ENCODE data around the gene ZNF750. TPM values are rescaled to one million over a fixed set of nuclear protein-coding genes. Genes with fewer than 3 reads are reported as not detected.

ZNF750 gene
- total and polyA plus RNA-seq, 2 experiments from 2014 or later: 0.13 to 0.17 TPM

DNA sequence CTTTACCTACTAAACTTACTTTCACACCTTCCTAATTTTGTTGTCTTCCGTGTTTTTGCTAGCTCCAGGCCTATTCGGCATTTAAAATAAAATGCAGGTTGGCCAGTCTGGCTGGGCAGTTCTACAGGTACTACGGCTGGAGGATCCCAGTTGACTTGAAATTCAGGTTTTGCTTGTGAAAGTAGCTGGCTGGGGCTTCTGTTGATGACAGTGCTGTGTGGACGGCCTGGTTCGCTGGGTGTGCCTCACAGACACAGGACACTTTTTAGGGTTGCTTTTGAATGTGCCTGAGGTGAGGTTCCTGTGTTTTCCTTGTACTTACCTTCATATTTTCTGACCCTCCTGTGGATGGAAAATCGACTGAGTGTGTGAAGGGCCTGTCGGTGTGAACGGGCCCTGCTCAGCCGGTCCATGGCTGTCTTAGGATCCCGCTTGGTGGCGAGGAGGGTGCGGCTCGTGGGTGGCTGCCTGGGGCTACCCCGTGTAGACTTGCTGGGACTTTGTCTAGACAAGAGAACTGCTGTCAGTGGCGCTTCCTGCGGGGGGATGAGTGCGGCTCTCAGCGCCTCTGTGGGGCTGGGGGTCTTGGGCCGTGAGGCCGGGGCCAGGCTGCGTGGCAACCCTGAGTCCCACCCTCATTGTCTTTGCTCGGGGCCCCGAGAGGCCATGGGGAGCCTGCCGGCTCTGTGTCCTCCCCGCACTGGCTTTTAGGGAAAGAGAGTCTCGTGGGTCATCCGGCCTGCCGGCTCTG is 18.7 kb upstream of the ZNF750 start:
- no peaks in the 10 kb centered on the region for H3F3A ChIP-seq (replicated peaks; ENCODE audit: low read depth)
- peaks cover 48% of the 10 kb centered on the region for H3K79me2 ChIP-seq (replicated peaks; ENCODE audit: insufficient read depth)
- H3K4me1 ChIP-seq (ENCODE audit: insufficient read depth): no peaks in the 10 kb centered on the region
- H3K36me3 Mint-ChIP-seq (ENCODE audit: low read depth): peaks cover 22% of the 10 kb centered on the region
- no peak overlapping the region for H3K4me2 ChIP-seq
- H2AFZ ChIP-seq: no peak overlapping the region
- ATAC-seq (no peak), DNase-seq (ENCODE audit: low spot score) (no peak)
- H3K4me3 ChIP-seq: no peak overlapping the region
- H3K27me3 ChIP-seq (ENCODE audit: insufficient read depth): no peaks in the 10 kb centered on the region
- H3K27ac Mint-ChIP-seq: peak overlapping the region; percentile 42; the same call in 1 of the 2 replicates
- no peak overlapping the region; the same call in 1 of the 2 replicates for H3K27ac ChIP-seq (ENCODE audit: low read depth)
- H4K20me1 ChIP-seq (replicated peaks; ENCODE audit: insufficient read depth): no peaks in the 10 kb centered on the region; the same call in 1 of the 2 replicates
- H3K27me3 Mint-ChIP-seq (ENCODE audit: insufficient read depth, low read depth, poor library complexity): peaks cover 8% of the 10 kb centered on the region
- peaks cover 21% of the 10 kb centered on the region; the same call in 2 of the 3 replicates for H3K4me1 Mint-ChIP-seq
- peaks cover 13% of the 10 kb centered on the region; the same call in 1 of the 2 replicates for H3K36me3 ChIP-seq (ENCODE audit: insufficient read depth)
- H3K9me3 Mint-ChIP-seq: no peaks in the 10 kb centered on the region; the same call in 2 of the 3 replicates
- no peak overlapping the region for H3K4me3 Mint-ChIP-seq
- no peaks in the 10 kb centered on the region for H3K9me2 ChIP-seq (ENCODE audit: insufficient read depth)
- TF ChIP-seq EZH2phosphoT487 (IDR thresholded peaks at IDR 0.05; ENCODE audit: unreplicated experiment) (no peak), STAT1 (IDR thresholded peaks at IDR 0.05; ENCODE audit: unreplicated experiment) (no peak), CREB1 (CRISPR knock-in tag; IDR thresholded peaks at IDR 0.05; ENCODE audit: low read depth) (no peak), NANOG (IDR thresholded peaks at IDR 0.05; ENCODE audit: borderline replicate concordance) (no peak), EZH2 (IDR thresholded peaks at IDR 0.05; ENCODE audit: low read depth, unreplicated experiment) (no peak), POLR2AphosphoS5 (IDR thresholded peaks at IDR 0.05; ENCODE audit: low read depth) (no peak), ZNF331 (CRISPR knock-in tag; IDR thresholded peaks at IDR 0.05; ENCODE audit: low read depth) (no peak), JUNB (IDR thresholded peaks at IDR 0.05; ENCODE audit: unreplicated experiment) (no peak), ZNF114 (CRISPR knock-in tag; IDR thresholded peaks at IDR 0.05) (no peak)
- TF ChIP-seq, protein P1, sequence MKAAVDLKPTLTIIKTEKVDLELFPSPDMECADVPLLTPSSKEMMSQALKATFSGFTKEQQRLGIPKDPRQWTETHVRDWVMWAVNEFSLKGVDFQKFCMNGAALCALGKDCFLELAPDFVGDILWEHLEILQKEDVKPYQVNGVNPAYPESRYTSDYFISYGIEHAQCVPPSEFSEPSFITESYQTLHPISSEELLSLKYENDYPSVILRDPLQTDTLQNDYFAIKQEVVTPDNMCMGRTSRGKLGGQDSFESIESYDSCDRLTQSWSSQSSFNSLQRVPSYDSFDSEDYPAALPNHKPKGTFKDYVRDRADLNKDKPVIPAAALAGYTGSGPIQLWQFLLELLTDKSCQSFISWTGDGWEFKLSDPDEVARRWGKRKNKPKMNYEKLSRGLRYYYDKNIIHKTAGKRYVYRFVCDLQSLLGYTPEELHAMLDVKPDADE (IDR thresholded peaks at IDR 0.05): no peak
- TF ChIP-seq, protein P2, sequence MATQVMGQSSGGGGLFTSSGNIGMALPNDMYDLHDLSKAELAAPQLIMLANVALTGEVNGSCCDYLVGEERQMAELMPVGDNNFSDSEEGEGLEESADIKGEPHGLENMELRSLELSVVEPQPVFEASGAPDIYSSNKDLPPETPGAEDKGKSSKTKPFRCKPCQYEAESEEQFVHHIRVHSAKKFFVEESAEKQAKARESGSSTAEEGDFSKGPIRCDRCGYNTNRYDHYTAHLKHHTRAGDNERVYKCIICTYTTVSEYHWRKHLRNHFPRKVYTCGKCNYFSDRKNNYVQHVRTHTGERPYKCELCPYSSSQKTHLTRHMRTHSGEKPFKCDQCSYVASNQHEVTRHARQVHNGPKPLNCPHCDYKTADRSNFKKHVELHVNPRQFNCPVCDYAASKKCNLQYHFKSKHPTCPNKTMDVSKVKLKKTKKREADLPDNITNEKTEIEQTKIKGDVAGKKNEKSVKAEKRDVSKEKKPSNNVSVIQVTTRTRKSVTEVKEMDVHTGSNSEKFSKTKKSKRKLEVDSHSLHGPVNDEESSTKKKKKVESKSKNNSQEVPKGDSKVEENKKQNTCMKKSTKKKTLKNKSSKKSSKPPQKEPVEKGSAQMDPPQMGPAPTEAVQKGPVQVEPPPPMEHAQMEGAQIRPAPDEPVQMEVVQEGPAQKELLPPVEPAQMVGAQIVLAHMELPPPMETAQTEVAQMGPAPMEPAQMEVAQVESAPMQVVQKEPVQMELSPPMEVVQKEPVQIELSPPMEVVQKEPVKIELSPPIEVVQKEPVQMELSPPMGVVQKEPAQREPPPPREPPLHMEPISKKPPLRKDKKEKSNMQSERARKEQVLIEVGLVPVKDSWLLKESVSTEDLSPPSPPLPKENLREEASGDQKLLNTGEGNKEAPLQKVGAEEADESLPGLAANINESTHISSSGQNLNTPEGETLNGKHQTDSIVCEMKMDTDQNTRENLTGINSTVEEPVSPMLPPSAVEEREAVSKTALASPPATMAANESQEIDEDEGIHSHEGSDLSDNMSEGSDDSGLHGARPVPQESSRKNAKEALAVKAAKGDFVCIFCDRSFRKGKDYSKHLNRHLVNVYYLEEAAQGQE (IDR thresholded peaks at IDR 0.05; ENCODE audit: unreplicated experiment): no peak
- TF ChIP-seq, protein P3, sequence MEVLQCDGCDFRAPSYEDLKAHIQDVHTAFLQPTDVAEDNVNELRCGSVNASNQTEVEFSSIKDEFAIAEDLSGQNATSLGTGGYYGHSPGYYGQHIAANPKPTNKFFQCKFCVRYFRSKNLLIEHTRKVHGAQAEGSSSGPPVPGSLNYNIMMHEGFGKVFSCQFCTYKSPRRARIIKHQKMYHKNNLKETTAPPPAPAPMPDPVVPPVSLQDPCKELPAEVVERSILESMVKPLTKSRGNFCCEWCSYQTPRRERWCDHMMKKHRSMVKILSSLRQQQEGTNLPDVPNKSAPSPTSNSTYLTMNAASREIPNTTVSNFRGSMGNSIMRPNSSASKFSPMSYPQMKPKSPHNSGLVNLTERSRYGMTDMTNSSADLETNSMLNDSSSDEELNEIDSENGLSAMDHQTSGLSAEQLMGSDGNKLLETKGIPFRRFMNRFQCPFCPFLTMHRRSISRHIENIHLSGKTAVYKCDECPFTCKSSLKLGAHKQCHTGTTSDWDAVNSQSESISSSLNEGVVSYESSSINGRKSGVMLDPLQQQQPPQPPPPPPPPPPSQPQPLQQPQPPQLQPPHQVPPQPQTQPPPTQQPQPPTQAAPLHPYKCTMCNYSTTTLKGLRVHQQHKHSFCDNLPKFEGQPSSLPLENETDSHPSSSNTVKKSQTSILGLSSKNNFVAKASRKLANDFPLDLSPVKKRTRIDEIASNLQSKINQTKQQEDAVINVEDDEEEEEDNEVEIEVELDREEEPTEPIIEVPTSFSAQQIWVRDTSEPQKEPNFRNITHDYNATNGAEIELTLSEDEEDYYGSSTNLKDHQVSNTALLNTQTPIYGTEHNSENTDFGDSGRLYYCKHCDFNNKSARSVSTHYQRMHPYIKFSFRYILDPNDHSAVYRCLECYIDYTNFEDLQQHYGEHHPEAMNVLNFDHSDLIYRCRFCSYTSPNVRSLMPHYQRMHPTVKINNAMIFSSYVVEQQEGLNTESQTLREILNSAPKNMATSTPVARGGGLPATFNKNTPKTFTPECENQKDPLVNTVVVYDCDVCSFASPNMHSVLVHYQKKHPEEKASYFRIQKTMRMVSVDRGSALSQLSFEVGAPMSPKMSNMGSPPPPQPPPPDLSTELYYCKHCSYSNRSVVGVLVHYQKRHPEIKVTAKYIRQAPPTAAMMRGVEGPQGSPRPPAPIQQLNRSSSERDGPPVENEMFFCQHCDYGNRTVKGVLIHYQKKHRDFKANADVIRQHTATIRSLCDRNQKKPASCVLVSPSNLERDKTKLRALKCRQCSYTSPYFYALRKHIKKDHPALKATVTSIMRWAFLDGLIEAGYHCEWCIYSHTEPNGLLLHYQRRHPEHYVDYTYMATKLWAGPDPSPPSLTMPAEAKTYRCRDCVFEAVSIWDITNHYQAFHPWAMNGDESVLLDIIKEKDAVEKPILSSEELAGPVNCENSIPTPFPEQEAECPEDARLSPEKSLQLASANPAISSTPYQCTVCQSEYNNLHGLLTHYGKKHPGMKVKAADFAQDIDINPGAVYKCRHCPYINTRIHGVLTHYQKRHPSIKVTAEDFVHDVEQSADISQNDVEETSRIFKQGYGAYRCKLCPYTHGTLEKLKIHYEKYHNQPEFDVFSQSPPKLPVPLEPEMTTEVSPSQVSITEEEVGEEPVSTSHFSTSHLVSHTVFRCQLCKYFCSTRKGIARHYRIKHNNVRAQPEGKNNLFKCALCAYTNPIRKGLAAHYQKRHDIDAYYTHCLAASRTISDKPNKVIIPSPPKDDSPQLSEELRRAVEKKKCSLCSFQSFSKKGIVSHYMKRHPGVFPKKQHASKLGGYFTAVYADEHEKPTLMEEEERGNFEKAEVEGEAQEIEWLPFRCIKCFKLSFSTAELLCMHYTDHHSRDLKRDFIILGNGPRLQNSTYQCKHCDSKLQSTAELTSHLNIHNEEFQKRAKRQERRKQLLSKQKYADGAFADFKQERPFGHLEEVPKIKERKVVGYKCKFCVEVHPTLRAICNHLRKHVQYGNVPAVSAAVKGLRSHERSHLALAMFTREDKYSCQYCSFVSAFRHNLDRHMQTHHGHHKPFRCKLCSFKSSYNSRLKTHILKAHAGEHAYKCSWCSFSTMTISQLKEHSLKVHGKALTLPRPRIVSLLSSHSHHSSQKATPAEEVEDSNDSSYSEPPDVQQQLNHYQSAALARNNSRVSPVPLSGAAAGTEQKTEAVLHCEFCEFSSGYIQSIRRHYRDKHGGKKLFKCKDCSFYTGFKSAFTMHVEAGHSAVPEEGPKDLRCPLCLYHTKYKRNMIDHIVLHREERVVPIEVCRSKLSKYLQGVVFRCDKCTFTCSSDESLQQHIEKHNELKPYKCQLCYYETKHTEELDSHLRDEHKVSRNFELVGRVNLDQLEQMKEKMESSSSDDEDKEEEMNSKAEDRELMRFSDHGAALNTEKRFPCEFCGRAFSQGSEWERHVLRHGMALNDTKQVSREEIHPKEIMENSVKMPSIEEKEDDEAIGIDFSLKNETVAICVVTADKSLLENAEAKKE (CRISPR knock-in tag; IDR thresholded peaks at IDR 0.05): no peak
- TF ChIP-seq, protein P4, sequence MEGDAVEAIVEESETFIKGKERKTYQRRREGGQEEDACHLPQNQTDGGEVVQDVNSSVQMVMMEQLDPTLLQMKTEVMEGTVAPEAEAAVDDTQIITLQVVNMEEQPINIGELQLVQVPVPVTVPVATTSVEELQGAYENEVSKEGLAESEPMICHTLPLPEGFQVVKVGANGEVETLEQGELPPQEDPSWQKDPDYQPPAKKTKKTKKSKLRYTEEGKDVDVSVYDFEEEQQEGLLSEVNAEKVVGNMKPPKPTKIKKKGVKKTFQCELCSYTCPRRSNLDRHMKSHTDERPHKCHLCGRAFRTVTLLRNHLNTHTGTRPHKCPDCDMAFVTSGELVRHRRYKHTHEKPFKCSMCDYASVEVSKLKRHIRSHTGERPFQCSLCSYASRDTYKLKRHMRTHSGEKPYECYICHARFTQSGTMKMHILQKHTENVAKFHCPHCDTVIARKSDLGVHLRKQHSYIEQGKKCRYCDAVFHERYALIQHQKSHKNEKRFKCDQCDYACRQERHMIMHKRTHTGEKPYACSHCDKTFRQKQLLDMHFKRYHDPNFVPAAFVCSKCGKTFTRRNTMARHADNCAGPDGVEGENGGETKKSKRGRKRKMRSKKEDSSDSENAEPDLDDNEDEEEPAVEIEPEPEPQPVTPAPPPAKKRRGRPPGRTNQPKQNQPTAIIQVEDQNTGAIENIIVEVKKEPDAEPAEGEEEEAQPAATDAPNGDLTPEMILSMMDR (conservative IDR thresholded peaks at IDR 0.05; ENCODE audit: low read depth in 2 of 2): no peak

Measured in GM23338 (cell line).